Neural cell (in vitro differentiated cells): ENCODE measurements around the gene MAML2. TPM values are rescaled to one million over a fixed set of nuclear protein-coding genes. Genes with fewer than 3 reads are reported as not detected.

Experiments
- polyA plus RNA-seq: library from polyadenylated mRNA; depleted of rRNA; stranded (reverse); fragments of >200 nt; gene quantifications from 2 replicates; pipeline ENCODE4 v1.2.3, GENCODE V29; 2014
- small RNA-seq, 3 experiments: library from RNA; depleted of rRNA; stranded (forward); fragments of <200 nt; gene quantifications; one replicate each; pipeline ENCODE3, GENCODE V24; 2012

MAML2 gene
- polyA plus RNA-seq, 1 donor from 2014 or later: 3.6 TPM

Small RNA genes lying within 50 kb of the gene (small RNA-seq; reads per million reads assigned to genes)
- 0 reads per million in 3 experiments for gene MIR1260B

Other genes starting within 250 kb of the MAML2 start
- 206 and 238 TPM in 2 replicates for gene CCDC82, start 46.7 kb upstream of the MAML2 start, polyA plus RNA-seq
- 3.1 and 3.5 TPM in 2 replicates for gene JRKL, start 46.8 kb upstream of the MAML2 start, polyA plus RNA-seq